Endodermal cell (in vitro differentiated cells): Measurements from ENCODE around the gene PPP1R36. TPM values are rescaled to one million over a fixed set of nuclear protein-coding genes. Genes with fewer than 3 reads are reported as not detected.

Source experiments
- DNase-seq: peaks from one replicate; pipeline ENCODE4 v3.0.0-alpha.2; 2017
- H3K27ac ChIP-seq: 2 replicates; pipeline ENCODE4 v1.5.1; 2013; ENCODE audit warnings: mild to moderate bottlenecking, low read depth, low read length, moderate library complexity
- H3K27me3 ChIP-seq: 2 replicates; pipeline ENCODE4 v1.6.1; 2013; ENCODE audit warnings: mild to moderate bottlenecking, low read length, moderate library complexity; ENCODE audit not compliant: insufficient read depth, control insufficient read depth, poor library complexity, severe bottlenecking
- H3K36me3 ChIP-seq: 2 replicates; pipeline ENCODE4 v1.7.0; 2013; ENCODE audit warnings: mild to moderate bottlenecking, low read length, moderate library complexity; ENCODE audit not compliant: control insufficient read depth, insufficient read depth
- H3K4me1 ChIP-seq: one replicate; pipeline ENCODE4 v1.7.0; 2013; ENCODE audit warnings: low read length; ENCODE audit not compliant: control insufficient read depth, insufficient read depth
- H3K4me3 ChIP-seq: 2 replicates; pipeline ENCODE4 v1.5.1; 2013; ENCODE audit warnings: mild to moderate bottlenecking, low read length, moderate library complexity
- H3K9ac ChIP-seq: 2 replicates; pipeline ENCODE4 v1.6.1; 2013; ENCODE audit warnings: mild to moderate bottlenecking, low read length, moderate library complexity; ENCODE audit not compliant: poor library complexity, severe bottlenecking; ENCODE audit errors: extremely low read depth
- H3K9me3 ChIP-seq: 2 replicates; pipeline ENCODE4 v1.6.1; 2013; ENCODE audit warnings: mild to moderate bottlenecking, low read length, moderate library complexity; ENCODE audit not compliant: control insufficient read depth
- H3K27ac Mint-ChIP-seq: 2 replicates; pipeline ENCODE4 v1.8.0; 2020; ENCODE audit warnings: mixed read lengths
- H3K27me3 Mint-ChIP-seq: 2 replicates; pipeline ENCODE4 v1.8.0; 2021; ENCODE audit warnings: mild to moderate bottlenecking, mixed read lengths; ENCODE audit not compliant: insufficient read depth
- H3K36me3 Mint-ChIP-seq: 2 replicates; pipeline ENCODE4 v1.8.0; 2020; ENCODE audit warnings: low read depth, mixed read lengths
- H3K4me1 Mint-ChIP-seq: 2 replicates; pipeline ENCODE4 v1.8.0; 2020; ENCODE audit warnings: mixed read lengths
- H3K4me3 Mint-ChIP-seq: 2 replicates; pipeline ENCODE4 v1.8.0; 2020; ENCODE audit warnings: mild to moderate bottlenecking, moderate library complexity, mixed read lengths
- H3K9me3 Mint-ChIP-seq: 2 replicates; pipeline ENCODE4 v1.8.0; 2020; ENCODE audit warnings: mild to moderate bottlenecking, mixed read lengths
- WGBS, 2 experiments: methylation state at CpG; one replicate each; pipeline versions ENCODE4 v1.1.5 to v1.1.7; 2013; ENCODE audit warnings: missing lambda C conversion rate in 2 of 2, mixed read lengths in 1 of 2; ENCODE audit not compliant: insufficient coverage in 1 of 2, insufficient read length in 1 of 2; 5-methylcytosine and 5-hydroxymethylcytosine counted together
- total RNA-seq, 2 donors: library from RNA; stranded (reverse); fragmentation: NEBNext Ultra II Directional in 1 of 2; extraction: Animal tissue kit (Norgen Biotek cat#: 25700) in 1 of 2; gene quantifications; 2 replicates in 1 of 2; 3 replicates in 1 of 2; pipeline ENCODE4 v1.2.1, GENCODE V29; 2021
- TF ChIP-seq, protein P1 (sequence below): fragments of 200-600 bp; sonication (generic); conservative IDR thresholded peaks from 2 replicates; pipeline ENCODE4 v1.5.0; 2021; ENCODE audit warnings: antibody characterized with exemption, mild to moderate bottlenecking

The PPP1R36 gene
- total RNA-seq, 2 donors from 2014 or later, result 0.24 to 1.2 TPM

DNA sequence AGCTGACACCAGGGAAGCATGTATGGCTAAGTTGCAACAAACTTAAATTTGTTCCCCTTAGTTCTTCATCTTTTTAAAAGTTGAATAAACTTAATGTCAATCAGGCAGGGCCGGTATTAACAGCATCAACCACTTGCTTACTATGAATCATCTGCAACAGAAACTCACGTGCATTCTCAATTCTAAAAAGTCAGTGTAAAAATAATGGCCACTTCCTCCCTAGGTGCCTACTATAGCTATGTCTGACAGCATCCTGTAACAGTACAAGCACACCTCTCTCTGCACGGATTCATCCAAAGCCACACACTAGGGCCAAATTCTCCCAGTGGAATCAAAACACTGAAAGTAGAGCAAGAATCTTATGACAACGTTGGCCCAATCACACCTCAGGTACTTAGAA, 48.6 kb downstream of the PPP1R36 start:
- Histone ChIP-seq H3K27me3 (no peaks in the 10 kb centered on the region), H3K9me3 (no peaks in the 10 kb centered on the region), H3K4me3 (no peak overlapping the region), H3K4me1 (no peaks in the 10 kb centered on the region), H3K9ac (no peak overlapping the region), H3K36me3 (no peaks in the 10 kb centered on the region), H3K27ac (no peak overlapping the region)
- Mint-ChIP-seq H3K4me3 (no peak overlapping the region), H3K27me3 (no peaks in the 10 kb centered on the region), H3K36me3 (no peaks in the 10 kb centered on the region), H3K4me1 (no peaks in the 10 kb centered on the region), H3K9me3 (no peaks in the 10 kb centered on the region), H3K27ac (no peak overlapping the region)
- 92 to 100% methylated on average over 4 of the region's 4 CpGs for WGBS, 2 experiments
- TF ChIP-seq, protein P1, sequence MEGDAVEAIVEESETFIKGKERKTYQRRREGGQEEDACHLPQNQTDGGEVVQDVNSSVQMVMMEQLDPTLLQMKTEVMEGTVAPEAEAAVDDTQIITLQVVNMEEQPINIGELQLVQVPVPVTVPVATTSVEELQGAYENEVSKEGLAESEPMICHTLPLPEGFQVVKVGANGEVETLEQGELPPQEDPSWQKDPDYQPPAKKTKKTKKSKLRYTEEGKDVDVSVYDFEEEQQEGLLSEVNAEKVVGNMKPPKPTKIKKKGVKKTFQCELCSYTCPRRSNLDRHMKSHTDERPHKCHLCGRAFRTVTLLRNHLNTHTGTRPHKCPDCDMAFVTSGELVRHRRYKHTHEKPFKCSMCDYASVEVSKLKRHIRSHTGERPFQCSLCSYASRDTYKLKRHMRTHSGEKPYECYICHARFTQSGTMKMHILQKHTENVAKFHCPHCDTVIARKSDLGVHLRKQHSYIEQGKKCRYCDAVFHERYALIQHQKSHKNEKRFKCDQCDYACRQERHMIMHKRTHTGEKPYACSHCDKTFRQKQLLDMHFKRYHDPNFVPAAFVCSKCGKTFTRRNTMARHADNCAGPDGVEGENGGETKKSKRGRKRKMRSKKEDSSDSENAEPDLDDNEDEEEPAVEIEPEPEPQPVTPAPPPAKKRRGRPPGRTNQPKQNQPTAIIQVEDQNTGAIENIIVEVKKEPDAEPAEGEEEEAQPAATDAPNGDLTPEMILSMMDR, result no peak
- no peak for DNase-seq

DNA sequence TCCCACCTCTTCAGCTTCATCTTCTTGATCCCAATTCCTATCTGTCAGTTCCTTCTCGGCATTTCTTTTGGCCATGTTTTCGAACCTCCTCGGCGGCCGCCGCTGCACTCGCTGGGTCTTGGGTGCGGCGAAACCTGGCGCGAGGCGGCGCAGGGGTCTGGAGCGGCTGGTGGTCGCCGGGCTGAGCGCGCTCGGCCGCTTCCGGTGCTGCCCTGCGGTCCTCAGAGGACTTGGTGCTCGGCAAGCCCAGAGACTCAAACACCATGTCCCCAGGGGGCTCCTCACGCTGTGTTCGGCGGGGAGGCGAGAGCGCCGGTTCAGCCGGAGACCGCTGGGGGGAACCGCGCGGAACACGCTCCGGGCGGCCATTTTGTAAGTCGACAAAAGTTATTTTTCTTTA, 51.8 kb downstream of the PPP1R36 start:
- Mint-ChIP-seq H3K4me3 (no peak overlapping the region), H3K36me3 (no peaks in the 10 kb centered on the region), H3K27ac (no peak overlapping the region), H3K27me3 (peaks cover 6% of the 10 kb centered on the region), H3K9me3 (no peaks in the 10 kb centered on the region), H3K4me1 (no peaks in the 10 kb centered on the region)
- Histone ChIP-seq H3K9me3 (no peaks in the 10 kb centered on the region), H3K27ac (no peak overlapping the region), H3K4me1 (no peaks in the 10 kb centered on the region), H3K4me3 (no peak overlapping the region), H3K9ac (no peak overlapping the region), H3K27me3 (no peaks in the 10 kb centered on the region), H3K36me3 (no peaks in the 10 kb centered on the region)
- TF ChIP-seq, protein P1, result no peak
- no peak for DNase-seq
- WGBS, 2 experiments, result 91 to 96% methylated on average over 4 to 38 of the region's 38 CpGs

DNA sequence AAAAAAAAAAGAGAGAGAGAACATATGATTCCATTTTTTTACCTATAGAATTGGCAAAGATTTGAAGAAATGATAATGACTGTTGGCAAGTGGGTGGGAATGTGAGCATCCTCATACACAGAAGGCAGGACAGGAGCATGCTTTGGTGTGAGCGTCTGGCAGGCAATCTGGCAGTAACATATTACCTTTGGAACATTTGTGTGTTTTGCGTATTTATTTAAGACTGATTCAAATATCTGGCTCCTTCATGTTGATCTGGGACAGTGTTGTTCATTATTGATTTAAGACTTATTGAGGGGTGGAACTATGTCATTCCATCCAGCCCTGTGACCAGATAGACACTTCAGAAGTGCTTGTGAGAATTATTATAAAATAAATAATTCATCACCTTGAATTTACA, 53.1 kb downstream of the PPP1R36 start:
- Histone ChIP-seq H3K36me3 (no peaks in the 10 kb centered on the region), H3K9me3 (no peaks in the 10 kb centered on the region), H3K27ac (no peak overlapping the region), H3K27me3 (no peaks in the 10 kb centered on the region), H3K9ac (no peak overlapping the region), H3K4me1 (no peaks in the 10 kb centered on the region), H3K4me3 (no peak overlapping the region)
- no peak overlapping the region for H3K4me3 Mint-ChIP-seq
- TF ChIP-seq, protein P1, result no peak
- H3K9me3 Mint-ChIP-seq, result no peaks in the 10 kb centered on the region
- peaks cover 6% of the 10 kb centered on the region for H3K27me3 Mint-ChIP-seq
- no peaks in the 10 kb centered on the region for H3K4me1 Mint-ChIP-seq
- 86 to 94% methylated on average over 1 to 2 of the region's 2 CpGs for WGBS, 2 experiments
- no peak overlapping the region for H3K27ac Mint-ChIP-seq
- no peak for DNase-seq
- H3K36me3 Mint-ChIP-seq, result no peaks in the 10 kb centered on the region
